Pons (tissue), 1 donor: ENCODE data around the gene EPB41L3.
"Not testable (repeated sequence)": the region's sequence is repeated elsewhere in the genome, so short reads cannot be mapped to it uniquely, and the experiment has no call there.

Source experiments
- DNase-seq: peaks from one replicate; pipeline ENCODE4 v3.0.0-alpha.2; 2016; ENCODE audit warnings: low spot score

Gene EPB41L3

GRCh38 chr18:5530629-5531178 lies 13.1 kb downstream of the EPB41L3 start:
- no peak for DNase-seq

GRCh38 chr18:5529471-5529870 lies 14.3 kb downstream of the EPB41L3 start:
- no peak for DNase-seq

GRCh38 chr18:5527603-5528002 lies 16.2 kb downstream of the EPB41L3 start:
- peak; percentile 37 for DNase-seq

- DNase-seq: no peak
Observed at GRCh38 chr18:5524660-5525059, 19.1 kb downstream of the EPB41L3 start.

GRCh38 chr18:5521000-5521399 lies 22.8 kb downstream of the EPB41L3 start:
- DNase-seq: no peak

GRCh38 chr18:5520464-5520863 lies 23.3 kb downstream of the EPB41L3 start:
- no peak for DNase-seq

- no peak for DNase-seq
Observed at GRCh38 chr18:5519448-5520298, 24.1 kb downstream of the EPB41L3 start.

- no peak for DNase-seq
Observed at GRCh38 chr18:5518899-5519371, 24.9 kb downstream of the EPB41L3 start.

- no peak for DNase-seq
Observed at GRCh38 chr18:5518179-5518770, 25.5 kb downstream of the EPB41L3 start.

- no peak for DNase-seq
Observed at GRCh38 chr18:5516841-5517240, 27.0 kb downstream of the EPB41L3 start.

- peak; percentile 86 for DNase-seq
Observed at GRCh38 chr18:5515011-5515784, 28.6 kb downstream of the EPB41L3 start.

- no peak for DNase-seq
Observed at GRCh38 chr18:5513947-5514346, 29.9 kb downstream of the EPB41L3 start.

- no peak for DNase-seq
Observed at GRCh38 chr18:5512176-5512575, 31.6 kb downstream of the EPB41L3 start.

GRCh38 chr18:5511541-5511940 lies 32.3 kb downstream of the EPB41L3 start:
- DNase-seq: not testable (repeated sequence)

- DNase-seq: no peak
Observed at GRCh38 chr18:5510135-5510846, 33.5 kb downstream of the EPB41L3 start.

GRCh38 chr18:5508821-5509220 lies 35.0 kb downstream of the EPB41L3 start:
- DNase-seq: no peak

GRCh38 chr18:5507756-5508155 lies 36.0 kb downstream of the EPB41L3 start:
- no peak for DNase-seq

- no peak for DNase-seq
Observed at GRCh38 chr18:5506174-5506573, 37.6 kb downstream of the EPB41L3 start.

GRCh38 chr18:5503740-5504139 lies 40.1 kb downstream of the EPB41L3 start:
- no peak for DNase-seq

GRCh38 chr18:5500158-5500939 lies 43.4 kb downstream of the EPB41L3 start:
- no peak for DNase-seq

GRCh38 chr18:5498452-5498851 lies 45.3 kb downstream of the EPB41L3 start:
- no peak for DNase-seq
